ENCODE results near the gene LIPC.

DNA sequence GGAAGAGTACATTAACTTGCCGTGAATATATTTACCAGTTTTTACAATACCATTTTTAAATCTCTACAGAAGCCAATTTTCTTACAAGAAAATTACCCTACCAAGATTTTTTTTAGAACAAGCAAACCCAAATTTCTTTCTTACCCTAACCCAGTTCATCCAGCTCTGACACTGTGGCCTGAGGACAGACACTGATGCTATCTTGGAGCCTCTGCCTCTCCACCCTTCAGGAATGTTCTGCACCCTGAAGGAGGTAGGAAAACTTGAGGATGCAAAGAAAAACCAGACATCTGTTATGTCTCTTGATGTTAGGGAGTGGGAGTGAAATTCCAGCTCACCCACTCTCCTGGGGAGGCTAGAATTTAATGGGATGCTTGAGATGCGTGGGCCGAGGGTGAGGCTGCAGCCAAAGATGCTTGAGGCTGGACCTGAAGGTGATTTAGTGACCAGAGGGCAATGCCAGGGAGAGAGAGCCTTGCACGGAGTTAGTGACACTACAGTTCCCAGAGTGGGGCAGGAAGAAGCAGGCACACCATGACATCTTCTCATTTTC is 69.9 kb downstream of the LIPC start:
- no peak for TF ChIP-seq POLR2A (IDR thresholded peaks at IDR 0.05)
- TF ChIP-seq, protein P1, sequence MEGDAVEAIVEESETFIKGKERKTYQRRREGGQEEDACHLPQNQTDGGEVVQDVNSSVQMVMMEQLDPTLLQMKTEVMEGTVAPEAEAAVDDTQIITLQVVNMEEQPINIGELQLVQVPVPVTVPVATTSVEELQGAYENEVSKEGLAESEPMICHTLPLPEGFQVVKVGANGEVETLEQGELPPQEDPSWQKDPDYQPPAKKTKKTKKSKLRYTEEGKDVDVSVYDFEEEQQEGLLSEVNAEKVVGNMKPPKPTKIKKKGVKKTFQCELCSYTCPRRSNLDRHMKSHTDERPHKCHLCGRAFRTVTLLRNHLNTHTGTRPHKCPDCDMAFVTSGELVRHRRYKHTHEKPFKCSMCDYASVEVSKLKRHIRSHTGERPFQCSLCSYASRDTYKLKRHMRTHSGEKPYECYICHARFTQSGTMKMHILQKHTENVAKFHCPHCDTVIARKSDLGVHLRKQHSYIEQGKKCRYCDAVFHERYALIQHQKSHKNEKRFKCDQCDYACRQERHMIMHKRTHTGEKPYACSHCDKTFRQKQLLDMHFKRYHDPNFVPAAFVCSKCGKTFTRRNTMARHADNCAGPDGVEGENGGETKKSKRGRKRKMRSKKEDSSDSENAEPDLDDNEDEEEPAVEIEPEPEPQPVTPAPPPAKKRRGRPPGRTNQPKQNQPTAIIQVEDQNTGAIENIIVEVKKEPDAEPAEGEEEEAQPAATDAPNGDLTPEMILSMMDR (IDR thresholded peaks at IDR 0.05) = no peak

All from stomach (tissue), 4 donors.